Breast epithelium (tissue), 3 donors: ENCODE measurements around the gene CDH13.

Experiments
- CTCF ChIP-seq, 3 donors: fragments of 450-650 bp; IDR thresholded peaks; one replicate each; pipeline ENCODE4 v1.5.1; 2016 to 2017; ENCODE audit warnings: antibody characterized with exemption in 3 of 3, mild to moderate bottlenecking in 3 of 3, moderate library complexity in 3 of 3
- POLR2A ChIP-seq: fragments of 450-650 bp; IDR thresholded peaks from one replicate; pipeline ENCODE4 v1.6.1; 2016; ENCODE audit warnings: antibody characterized with exemption, mild to moderate bottlenecking, moderate library complexity
- POLR2AphosphoS5 ChIP-seq, 3 donors: sonication (generic); formaldehyde crosslinking; IDR thresholded peaks; one replicate each; pipeline ENCODE4 v1.6.1; 2017; ENCODE audit warnings: antibody characterized with exemption in 3 of 3

- TF ChIP-seq CTCF (IDR thresholded peaks at IDR 0.05) (no peak), POLR2A (no peak), POLR2AphosphoS5 (IDR thresholded peaks at IDR 0.05) (no peak)
These were observed 631.7 kb downstream of the CDH13 start for GRCh38 chr16:83258366-83258928.
